Natural killer cell (primary cell): Measurements from ENCODE around the gene FAM83C. TPM values are rescaled to one million over a fixed set of nuclear protein-coding genes. Genes with fewer than 3 reads are reported as not detected.

Experiments used
- ATAC-seq, 3 donors: fragments of 150-1000 bp in 2 of 3; fragments of 200-7000 bp in 1 of 3; cut with Tn5 transposase; 1 replicate in 1 of 3; 2 replicates in 2 of 3; pipeline ENCODE4 v1.10.0; 2021; ENCODE audit warnings: mild to moderate bottlenecking in 2 of 3, moderate library complexity in 2 of 3
- DNase-seq, 2 donors: peaks; one replicate each; pipeline versions ENCODE4 v3.0.0 to v3.0.0-alpha.2; 2013 to 2021; ENCODE audit warnings: mixed read lengths in 1 of 2
- H3K27ac ChIP-seq: one replicate; pipeline ENCODE4 v1.5.1; 2013; ENCODE audit warnings: mild to moderate bottlenecking, low read length
- H3K27me3 ChIP-seq: one replicate; pipeline ENCODE4 v1.6.1; 2013; ENCODE audit warnings: low read length; ENCODE audit not compliant: control insufficient read depth, insufficient read depth
- H3K36me3 ChIP-seq: one replicate; pipeline ENCODE4 v1.6.1; 2013; ENCODE audit warnings: low read length; ENCODE audit not compliant: control insufficient read depth, insufficient read depth
- H3K4me1 ChIP-seq: one replicate; pipeline ENCODE4 v1.6.1; 2013; ENCODE audit warnings: low read length; ENCODE audit not compliant: control insufficient read depth, insufficient read depth
- H3K4me3 ChIP-seq: one replicate; pipeline ENCODE4 v1.5.1; 2013; ENCODE audit warnings: low read length
- H3K9me3 ChIP-seq: one replicate; pipeline ENCODE4 v1.6.1; 2013; ENCODE audit warnings: low read length; ENCODE audit not compliant: control insufficient read depth, insufficient read depth
- H3K27ac Mint-ChIP-seq, 2 donors: one replicate each; pipeline ENCODE4 v1.8.0; 2022; ENCODE audit warnings: mild to moderate bottlenecking in 2 of 2, mixed read lengths in 2 of 2, moderate library complexity in 1 of 2
- H3K27me3 Mint-ChIP-seq, 2 donors: one replicate each; pipeline ENCODE4 v1.8.0; 2022; ENCODE audit warnings: low read depth in 2 of 2, mixed read lengths in 2 of 2
- H3K36me3 Mint-ChIP-seq: one replicate; pipeline ENCODE4 v1.8.0; 2022; ENCODE audit warnings: mixed read lengths
- H3K4me1 Mint-ChIP-seq, 2 donors: one replicate each; pipeline ENCODE4 v1.8.0; 2022; ENCODE audit warnings: mixed read lengths in 2 of 2
- H3K4me3 Mint-ChIP-seq: one replicate; pipeline ENCODE4 v1.8.0; 2022; ENCODE audit warnings: mild to moderate bottlenecking, moderate library complexity, mixed read lengths
- H3K9me3 Mint-ChIP-seq, 2 donors: one replicate each; pipeline ENCODE4 v1.8.0; 2022; ENCODE audit warnings: mixed read lengths in 2 of 2
- CTCF ChIP-seq: fragments of 200-600 bp; IDR thresholded peaks from one replicate; pipeline ENCODE4 v1.8.0; 2022; ENCODE audit warnings: antibody characterized with exemption
- WGBS: methylation state at CpG from one replicate; pipeline ENCODE4 v1.1.7; 2013; ENCODE audit warnings: missing lambda C conversion rate; ENCODE audit not compliant: insufficient coverage; 5-methylcytosine and 5-hydroxymethylcytosine counted together
- intact Hi-C: fragments of 100-400 bp; cut with micrococcal nuclease; formaldehyde crosslinking; loops from one replicate; pipeline ENCODE4 v1.14.2; 2022
- total RNA-seq, 4 donors: library from RNA; stranded (reverse); fragments of 120-200 nt in 1 of 4; gene quantifications; one replicate each; pipeline versions ENCODE4 v1.2.3 to v1.2.4, GENCODE V29; 2013 to 2022

Gene FAM83C
- total RNA-seq, 3 donors from 2014 or later (not counting 1 experiment from before 2014, with no cell fraction given) = not detected

DNA sequence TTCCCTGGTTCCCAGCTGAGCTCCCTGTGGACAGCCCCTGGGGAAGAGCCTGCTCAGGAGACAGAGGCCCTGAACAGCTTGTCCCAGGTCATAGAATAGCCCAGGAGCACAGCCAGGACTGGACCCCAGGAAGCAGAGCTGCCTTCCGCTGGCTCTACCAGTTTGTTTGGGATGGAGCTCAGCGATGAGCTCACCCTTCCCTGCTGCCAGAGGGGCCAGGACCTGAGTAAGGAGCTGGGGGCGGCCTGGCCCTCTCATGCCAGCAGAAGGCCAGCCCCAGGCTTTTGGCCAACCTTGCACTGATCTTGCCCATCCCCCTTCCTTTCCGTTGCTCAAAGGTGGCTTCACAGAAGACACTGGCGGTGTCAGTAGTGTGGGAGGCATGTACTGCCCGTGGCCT, 31.8 kb downstream of the FAM83C start:
- Mint-ChIP-seq H3K4me3 (no peak overlapping the region), H3K27ac (no peak overlapping the region), H3K4me1 (peaks cover 0 to 8% of the 10 kb centered on the region in 2 donors), H3K36me3 (no peaks in the 10 kb centered on the region), H3K9me3 (no peaks in the 10 kb centered on the region), H3K27me3 (no peaks in the 10 kb centered on the region)
- no peak for ATAC-seq
- peaks cover 11% of the 10 kb centered on the region for H3K36me3 ChIP-seq
- H3K4me3 ChIP-seq = no peak overlapping the region
- H3K9me3 ChIP-seq = no peaks in the 10 kb centered on the region
- WGBS = 94% methylated on average over 6 of the region's 6 CpGs
- H3K27ac ChIP-seq = no peak overlapping the region
- TF ChIP-seq CTCF = no peak
- DNase-seq = no peak
- intact Hi-C loops = no loop called here
- no peaks in the 10 kb centered on the region for H3K4me1 ChIP-seq
- H3K27me3 ChIP-seq = no peaks in the 10 kb centered on the region

DNA sequence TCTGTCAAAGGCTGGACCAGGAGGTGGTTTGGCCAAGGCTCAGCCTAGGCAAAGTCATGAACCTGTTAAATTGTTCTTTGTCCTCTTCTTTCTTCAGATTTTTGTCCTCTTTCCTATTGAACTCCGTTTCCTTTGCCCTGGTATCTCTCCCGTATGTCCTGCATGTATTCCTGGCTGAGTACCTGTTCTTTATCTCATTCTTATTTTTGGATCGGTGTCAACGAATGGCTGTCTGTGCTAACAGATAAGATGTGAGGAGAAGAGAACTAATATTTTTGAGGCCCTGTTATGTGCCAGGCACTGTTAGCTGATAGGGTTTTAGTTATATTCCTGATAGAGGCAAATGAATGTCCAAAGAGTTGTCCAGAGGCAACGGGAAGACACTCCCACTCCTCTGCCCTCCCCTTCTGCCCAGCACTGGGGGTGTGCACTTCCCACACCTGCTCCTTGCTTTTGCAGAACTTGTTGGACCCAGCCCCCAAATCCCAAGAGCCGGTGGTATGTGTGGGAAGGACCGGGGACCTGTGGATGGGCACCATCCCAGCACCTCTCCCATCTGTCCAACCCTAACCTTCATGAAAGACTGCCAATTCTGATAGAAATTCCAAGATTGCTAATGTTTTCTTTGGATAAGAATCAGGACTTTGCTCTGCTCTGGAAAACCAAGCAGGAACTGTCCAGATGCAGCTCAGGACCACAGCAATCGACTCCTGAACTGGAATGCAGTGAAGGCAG, 34.9 kb downstream of the FAM83C start:
- DNase-seq (no peak), ATAC-seq (no peak)
- Histone ChIP-seq H3K36me3 (no peaks in the 10 kb centered on the region), H3K4me3 (no peak overlapping the region), H3K9me3 (no peaks in the 10 kb centered on the region), H3K27me3 (no peaks in the 10 kb centered on the region), H3K4me1 (peaks cover 12% of the 10 kb centered on the region), H3K27ac (no peak overlapping the region)
- no peaks in the 10 kb centered on the region for H3K27me3 Mint-ChIP-seq
- H3K4me1 Mint-ChIP-seq = peaks cover 3 to 4% of the 10 kb centered on the region in 2 donors
- no peaks in the 10 kb centered on the region for H3K9me3 Mint-ChIP-seq
- no peak overlapping the region for H3K27ac Mint-ChIP-seq
- intact Hi-C loops = loop anchor here (10.0 kb wide), 1 partner anchor 357 kb away; the partner anchor contains the start of gene SPAG4
- TF ChIP-seq CTCF = no peak
- 93% methylated on average over 6 of the region's 8 CpGs for WGBS
- no peaks in the 10 kb centered on the region for H3K36me3 Mint-ChIP-seq
- H3K4me3 Mint-ChIP-seq = no peak overlapping the region

GRCh38 chr20:35254448-35254999, 37.7 kb downstream of the FAM83C start:
- Mint-ChIP-seq H3K27me3 (no peaks in the 10 kb centered on the region), H3K4me1 (peaks cover 24% of the 10 kb centered on the region in 2 donors), H3K9me3 (no peaks in the 10 kb centered on the region), H3K4me3 (no peak overlapping the region), H3K27ac (peak overlapping the region; percentile 48 to 58), H3K36me3 (no peaks in the 10 kb centered on the region)
- Histone ChIP-seq H3K27me3 (no peaks in the 10 kb centered on the region), H3K36me3 (no peaks in the 10 kb centered on the region), H3K9me3 (no peaks in the 10 kb centered on the region), H3K4me1 (peaks cover 38% of the 10 kb centered on the region), H3K27ac (no peak overlapping the region), H3K4me3 (no peak overlapping the region)
- intact Hi-C loops = loop anchor here (10.0 kb wide), 1 partner anchor 360 kb away; the partner anchor contains the start of gene SPAG4
- TF ChIP-seq CTCF = no peak
- no peak for DNase-seq
- WGBS = 96% methylated on average over 12 of the region's 12 CpGs
- ATAC-seq = no peak
